ENCODE measurements around the gene SFTPD. TPM values are rescaled to one million over a fixed set of nuclear protein-coding genes. Genes with fewer than 3 reads are reported as not detected.

SFTPD gene
- total RNA-seq, 1 experiment from 2014 or later: 0.21 TPM

- Histone ChIP-seq H3K4me3 (ENCODE audit: insufficient read depth, low read depth, low read length) (no peak overlapping the region), H3K36me3 (replicated peaks; ENCODE audit: control insufficient read depth, insufficient read depth, low read length) (no peaks in the 10 kb centered on the region), H3K27me3 (ENCODE audit: control insufficient read depth, insufficient read depth, low read length) (no peaks in the 10 kb centered on the region)
- DNase-seq: no peak
Observed at GRCh38 chr10:79938728-79939406, 10.0 kb downstream of the SFTPD start.

GRCh38 chr10:79937701-79938151, 11.2 kb downstream of the SFTPD start:
- H3K27me3 ChIP-seq (ENCODE audit: control insufficient read depth, insufficient read depth, low read length): no peaks in the 10 kb centered on the region
- no peak for DNase-seq
- no peaks in the 10 kb centered on the region for H3K36me3 ChIP-seq (replicated peaks; ENCODE audit: control insufficient read depth, insufficient read depth, low read length)
- H3K4me3 ChIP-seq (ENCODE audit: insufficient read depth, low read depth, low read length): no peak overlapping the region

GRCh38 chr10:79936625-79937615, 12.0 kb downstream of the SFTPD start:
- Histone ChIP-seq H3K4me3 (ENCODE audit: insufficient read depth, low read depth, low read length) (no peak overlapping the region), H3K27me3 (ENCODE audit: control insufficient read depth, insufficient read depth, low read length) (no peaks in the 10 kb centered on the region), H3K36me3 (replicated peaks; ENCODE audit: control insufficient read depth, insufficient read depth, low read length) (no peaks in the 10 kb centered on the region)
- no peak for DNase-seq

GRCh38 chr10:79933961-79934360, 14.9 kb downstream of the SFTPD start:
- no peaks in the 10 kb centered on the region for H3K36me3 ChIP-seq (replicated peaks; ENCODE audit: control insufficient read depth, insufficient read depth, low read length)
- no peak for DNase-seq
- H3K4me3 ChIP-seq (ENCODE audit: insufficient read depth, low read depth, low read length): no peak overlapping the region
- peaks cover 4% of the 10 kb centered on the region for H3K27me3 ChIP-seq (ENCODE audit: control insufficient read depth, insufficient read depth, low read length)

- DNase-seq: no peak
- Histone ChIP-seq H3K36me3 (replicated peaks; ENCODE audit: control insufficient read depth, insufficient read depth, low read length) (no peaks in the 10 kb centered on the region), H3K27me3 (ENCODE audit: control insufficient read depth, insufficient read depth, low read length) (peaks cover 4% of the 10 kb centered on the region), H3K4me3 (ENCODE audit: insufficient read depth, low read depth, low read length) (no peak overlapping the region)
Observed at GRCh38 chr10:79932841-79933379, 16.0 kb downstream of the SFTPD start.

- Histone ChIP-seq H3K36me3 (replicated peaks; ENCODE audit: control insufficient read depth, insufficient read depth, low read length) (no peaks in the 10 kb centered on the region), H3K27me3 (ENCODE audit: control insufficient read depth, insufficient read depth, low read length) (peaks cover 4% of the 10 kb centered on the region), H3K4me3 (ENCODE audit: insufficient read depth, low read depth, low read length) (no peak overlapping the region)
- no peak for DNase-seq
Observed at GRCh38 chr10:79932307-79932706, 16.6 kb downstream of the SFTPD start.

GRCh38 chr10:79930751-79931150, 18.2 kb downstream of the SFTPD start:
- H3K27me3 ChIP-seq (ENCODE audit: control insufficient read depth, insufficient read depth, low read length): peaks cover 4% of the 10 kb centered on the region

GRCh38 chr10:79930267-79930666, 18.6 kb downstream of the SFTPD start:
- no peak overlapping the region for H3K4me3 ChIP-seq (ENCODE audit: insufficient read depth, low read depth, low read length)
- H3K36me3 ChIP-seq (replicated peaks; ENCODE audit: control insufficient read depth, insufficient read depth, low read length): no peaks in the 10 kb centered on the region
- H3K27me3 ChIP-seq (ENCODE audit: control insufficient read depth, insufficient read depth, low read length): peaks cover 4% of the 10 kb centered on the region
- no peak for DNase-seq

More at GRCh38 chr10:79930751-79931150, 18.2 kb downstream of the SFTPD start:
- no peak for DNase-seq
- Histone ChIP-seq H3K36me3 (replicated peaks; ENCODE audit: control insufficient read depth, insufficient read depth, low read length) (no peaks in the 10 kb centered on the region), H3K4me3 (ENCODE audit: insufficient read depth, low read depth, low read length) (no peak overlapping the region)

GRCh38 chr10:79929409-79929904, 19.4 kb downstream of the SFTPD start:
- Histone ChIP-seq H3K4me3 (ENCODE audit: insufficient read depth, low read depth, low read length) (no peak overlapping the region), H3K27me3 (ENCODE audit: control insufficient read depth, insufficient read depth, low read length) (peaks cover 4% of the 10 kb centered on the region)

GRCh38 chr10:79928028-79928583, 20.8 kb downstream of the SFTPD start:
- Histone ChIP-seq H3K27me3 (ENCODE audit: control insufficient read depth, insufficient read depth, low read length) (peaks cover 4% of the 10 kb centered on the region), H3K4me3 (ENCODE audit: insufficient read depth, low read depth, low read length) (no peak overlapping the region), H3K36me3 (replicated peaks; ENCODE audit: control insufficient read depth, insufficient read depth, low read length) (no peaks in the 10 kb centered on the region)
- no peak for DNase-seq

More at GRCh38 chr10:79929409-79929904, 19.4 kb downstream of the SFTPD start:
- peak; percentile 87 for DNase-seq
- H3K36me3 ChIP-seq (replicated peaks; ENCODE audit: control insufficient read depth, insufficient read depth, low read length): no peaks in the 10 kb centered on the region

GRCh38 chr10:79927111-79927828, 21.6 kb downstream of the SFTPD start:
- H3K36me3 ChIP-seq (replicated peaks; ENCODE audit: control insufficient read depth, insufficient read depth, low read length): no peaks in the 10 kb centered on the region
- peaks cover 4% of the 10 kb centered on the region for H3K27me3 ChIP-seq (ENCODE audit: control insufficient read depth, insufficient read depth, low read length)
- no peak for DNase-seq
- H3K4me3 ChIP-seq (ENCODE audit: insufficient read depth, low read depth, low read length): no peak overlapping the region

- Histone ChIP-seq H3K4me3 (ENCODE audit: insufficient read depth, low read depth, low read length) (no peak overlapping the region), H3K27me3 (ENCODE audit: control insufficient read depth, insufficient read depth, low read length) (peaks cover 4% of the 10 kb centered on the region), H3K36me3 (replicated peaks; ENCODE audit: control insufficient read depth, insufficient read depth, low read length) (no peaks in the 10 kb centered on the region)
- no peak for DNase-seq
Observed at GRCh38 chr10:79926037-79926436, 22.9 kb downstream of the SFTPD start.

GRCh38 chr10:79925614-79926013, 23.3 kb downstream of the SFTPD start:
- Histone ChIP-seq H3K36me3 (replicated peaks; ENCODE audit: control insufficient read depth, insufficient read depth, low read length) (no peaks in the 10 kb centered on the region), H3K4me3 (ENCODE audit: insufficient read depth, low read depth, low read length) (no peak overlapping the region), H3K27me3 (ENCODE audit: control insufficient read depth, insufficient read depth, low read length) (peaks cover 4% of the 10 kb centered on the region)
- no peak for DNase-seq

- no peak overlapping the region for H3K4me3 ChIP-seq (ENCODE audit: insufficient read depth, low read depth, low read length)
- DNase-seq: no peak
- H3K36me3 ChIP-seq (replicated peaks; ENCODE audit: control insufficient read depth, insufficient read depth, low read length): no peaks in the 10 kb centered on the region
- no peaks in the 10 kb centered on the region for H3K27me3 ChIP-seq (ENCODE audit: control insufficient read depth, insufficient read depth, low read length)
Observed at GRCh38 chr10:79923669-79924068, 25.2 kb downstream of the SFTPD start.

All from H7 (cell line).